Neural cell (in vitro differentiated cells): ENCODE measurements around the gene CLCNKB.

Experiments used
- POLR2AphosphoS5 ChIP-seq: IDR thresholded peaks from 2 replicates; pipeline ENCODE4 v1.6.1; 2012
- TAF1 ChIP-seq: IDR thresholded peaks from 2 replicates; pipeline ENCODE4 v1.6.1; 2012; ENCODE audit warnings: low read depth
- TF ChIP-seq, protein P1 (sequence below): fragments of 450-650 bp; IDR thresholded peaks from 2 replicates; pipeline ENCODE4 v1.5.1; 2014; ENCODE audit warnings: antibody characterized with exemption, mild to moderate bottlenecking, moderate library complexity; ENCODE audit not compliant: poor library complexity, severe bottlenecking
- TF ChIP-seq, protein P2 (sequence below): IDR thresholded peaks from 2 replicates; pipeline ENCODE4 v1.6.1; 2012; ENCODE audit warnings: borderline replicate concordance

DNA sequence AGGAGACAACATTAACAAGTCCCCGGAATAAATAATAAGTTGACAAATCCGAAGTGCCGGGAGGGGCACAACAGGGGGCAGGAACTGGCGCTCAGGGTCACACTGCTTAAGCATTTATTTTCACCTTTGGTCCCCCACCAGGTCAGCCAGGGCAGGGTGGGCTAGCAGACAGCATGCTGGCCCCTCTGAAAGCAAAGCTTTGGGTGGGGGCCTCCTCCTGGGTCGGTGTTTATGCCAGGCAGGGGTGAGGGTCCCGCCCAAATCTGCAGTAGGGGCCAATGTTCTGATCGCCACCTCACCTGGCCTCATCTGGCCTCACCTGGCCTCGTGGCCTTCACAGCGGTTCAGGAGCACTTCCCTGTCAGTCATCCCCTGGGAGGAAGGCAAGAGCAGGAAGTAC, 38.1 kb downstream of the CLCNKB start:
- TF ChIP-seq TAF1 (no peak), POLR2AphosphoS5 (no peak)
- TF ChIP-seq, protein P1, sequence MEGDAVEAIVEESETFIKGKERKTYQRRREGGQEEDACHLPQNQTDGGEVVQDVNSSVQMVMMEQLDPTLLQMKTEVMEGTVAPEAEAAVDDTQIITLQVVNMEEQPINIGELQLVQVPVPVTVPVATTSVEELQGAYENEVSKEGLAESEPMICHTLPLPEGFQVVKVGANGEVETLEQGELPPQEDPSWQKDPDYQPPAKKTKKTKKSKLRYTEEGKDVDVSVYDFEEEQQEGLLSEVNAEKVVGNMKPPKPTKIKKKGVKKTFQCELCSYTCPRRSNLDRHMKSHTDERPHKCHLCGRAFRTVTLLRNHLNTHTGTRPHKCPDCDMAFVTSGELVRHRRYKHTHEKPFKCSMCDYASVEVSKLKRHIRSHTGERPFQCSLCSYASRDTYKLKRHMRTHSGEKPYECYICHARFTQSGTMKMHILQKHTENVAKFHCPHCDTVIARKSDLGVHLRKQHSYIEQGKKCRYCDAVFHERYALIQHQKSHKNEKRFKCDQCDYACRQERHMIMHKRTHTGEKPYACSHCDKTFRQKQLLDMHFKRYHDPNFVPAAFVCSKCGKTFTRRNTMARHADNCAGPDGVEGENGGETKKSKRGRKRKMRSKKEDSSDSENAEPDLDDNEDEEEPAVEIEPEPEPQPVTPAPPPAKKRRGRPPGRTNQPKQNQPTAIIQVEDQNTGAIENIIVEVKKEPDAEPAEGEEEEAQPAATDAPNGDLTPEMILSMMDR: no peak
- TF ChIP-seq, protein P2, sequence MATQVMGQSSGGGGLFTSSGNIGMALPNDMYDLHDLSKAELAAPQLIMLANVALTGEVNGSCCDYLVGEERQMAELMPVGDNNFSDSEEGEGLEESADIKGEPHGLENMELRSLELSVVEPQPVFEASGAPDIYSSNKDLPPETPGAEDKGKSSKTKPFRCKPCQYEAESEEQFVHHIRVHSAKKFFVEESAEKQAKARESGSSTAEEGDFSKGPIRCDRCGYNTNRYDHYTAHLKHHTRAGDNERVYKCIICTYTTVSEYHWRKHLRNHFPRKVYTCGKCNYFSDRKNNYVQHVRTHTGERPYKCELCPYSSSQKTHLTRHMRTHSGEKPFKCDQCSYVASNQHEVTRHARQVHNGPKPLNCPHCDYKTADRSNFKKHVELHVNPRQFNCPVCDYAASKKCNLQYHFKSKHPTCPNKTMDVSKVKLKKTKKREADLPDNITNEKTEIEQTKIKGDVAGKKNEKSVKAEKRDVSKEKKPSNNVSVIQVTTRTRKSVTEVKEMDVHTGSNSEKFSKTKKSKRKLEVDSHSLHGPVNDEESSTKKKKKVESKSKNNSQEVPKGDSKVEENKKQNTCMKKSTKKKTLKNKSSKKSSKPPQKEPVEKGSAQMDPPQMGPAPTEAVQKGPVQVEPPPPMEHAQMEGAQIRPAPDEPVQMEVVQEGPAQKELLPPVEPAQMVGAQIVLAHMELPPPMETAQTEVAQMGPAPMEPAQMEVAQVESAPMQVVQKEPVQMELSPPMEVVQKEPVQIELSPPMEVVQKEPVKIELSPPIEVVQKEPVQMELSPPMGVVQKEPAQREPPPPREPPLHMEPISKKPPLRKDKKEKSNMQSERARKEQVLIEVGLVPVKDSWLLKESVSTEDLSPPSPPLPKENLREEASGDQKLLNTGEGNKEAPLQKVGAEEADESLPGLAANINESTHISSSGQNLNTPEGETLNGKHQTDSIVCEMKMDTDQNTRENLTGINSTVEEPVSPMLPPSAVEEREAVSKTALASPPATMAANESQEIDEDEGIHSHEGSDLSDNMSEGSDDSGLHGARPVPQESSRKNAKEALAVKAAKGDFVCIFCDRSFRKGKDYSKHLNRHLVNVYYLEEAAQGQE: no peak
